GM19455 (cell line): Measurements from ENCODE around the gene TTC5.
"Not testable (repeated sequence)": the region's sequence is repeated elsewhere in the genome, so short reads cannot be mapped to it uniquely, and the experiment has no call there.

Experiments used
- ATAC-seq: cut with Tn5 transposase; IDR thresholded peaks from one replicate; pipeline ENCODE4 v1.9.1; 2021; ENCODE audit not compliant: unreplicated experiment

The TTC5 gene

GRCh38 chr14:20305265-20306078, at the start of gene TTC5:
Gene TTC5, minus strand, starts transcription at chr14:20305951. Its CDS starts 14 bp downstream, at chr14:20305937.
- peak; percentile 92 for ATAC-seq

- ATAC-seq: no peak
Measured at GRCh38 chr14:20350860-20351259, 45.1 kb upstream of the TTC5 start.

- no peak for ATAC-seq
Measured at GRCh38 chr14:20350282-20350681, 44.5 kb upstream of the TTC5 start.

GRCh38 chr14:20347747-20348146, 42.0 kb upstream of the TTC5 start:
- ATAC-seq: no peak

- ATAC-seq: no peak
Measured at GRCh38 chr14:20346713-20347112, 41.0 kb upstream of the TTC5 start.

- ATAC-seq: no peak
Measured at GRCh38 chr14:20345366-20345765, 39.6 kb upstream of the TTC5 start.

- no peak for ATAC-seq
Measured at GRCh38 chr14:20343862-20344220, 38.1 kb upstream of the TTC5 start.

- peak; percentile 91 for ATAC-seq
Measured at GRCh38 chr14:20343092-20343861, 37.5 kb upstream of the TTC5 start, which contains the start of gene PARP2. Gene PARP2, plus strand, starts transcription at chr14:20343635. Its CDS starts 7 bp downstream, at chr14:20343642.

GRCh38 chr14:20341646-20342045, 35.9 kb upstream of the TTC5 start:
- no peak for ATAC-seq

- ATAC-seq: not testable (repeated sequence)
Measured at GRCh38 chr14:20341032-20341431, 35.3 kb upstream of the TTC5 start.

GRCh38 chr14:20334017-20334416, 28.3 kb upstream of the TTC5 start:
- no peak for ATAC-seq

GRCh38 chr14:20333494-20333841, 27.7 kb upstream of the TTC5 start:
- no peak for ATAC-seq

GRCh38 chr14:20332788-20333493, 27.2 kb upstream of the TTC5 start, which contains the start of gene CCNB1IP1:
Gene CCNB1IP1, minus strand, starts transcription at chr14:20333279. Its CDS starts 16,756 bp downstream, at chr14:20316523.
- peak; percentile 95 for ATAC-seq

GRCh38 chr14:20332431-20332787, 26.7 kb upstream of the TTC5 start:
- no peak for ATAC-seq

- ATAC-seq: no peak
Measured at GRCh38 chr14:20331053-20331613, 25.4 kb upstream of the TTC5 start.

GRCh38 chr14:20329355-20329754, 23.6 kb upstream of the TTC5 start:
- ATAC-seq: no peak

- no peak for ATAC-seq
Measured at GRCh38 chr14:20328705-20329104, 23.0 kb upstream of the TTC5 start.

- no peak for ATAC-seq
Measured at GRCh38 chr14:20327005-20327869, 21.5 kb upstream of the TTC5 start.

GRCh38 chr14:20317720-20318119, 12.0 kb upstream of the TTC5 start:
- no peak for ATAC-seq

GRCh38 chr14:20314026-20314425, 8.3 kb upstream of the TTC5 start:
- no peak for ATAC-seq
